Measurements from ENCODE around the gene ADISSP. TPM values are rescaled to one million over a fixed set of nuclear protein-coding genes. Genes with fewer than 3 reads are reported as not detected.
A peak's percentile ranks its signal among the peaks of the same experiment; 100 is the strongest.

ADISSP gene
- total RNA-seq, 4 donors from 2014 or later = 36.1 to 74.7 (median 59.3) TPM

- ATAC-seq = no peak
- Histone ChIP-seq H3K27me3 (no peaks in the 10 kb centered on the region), H3K4me3 (no peak overlapping the region), H3K36me3 (peaks cover 0 to 52% of the 10 kb centered on the region in 2 donors), H3K4me1 (peaks cover 0 to 64% (median 11%) of the 10 kb centered on the region in 3 donors), H3K9me3 (no peaks in the 10 kb centered on the region), H3K27ac (peak overlapping the region in 3 of 4 donors; percentile 26 to 55 (median 51))
- WGBS, 2 donors (ENCODE audit: low coverage in 1 of 2) = 50 to 78% methylated on average over 4 to 6 of the region's 11 CpGs
- no peak for TF ChIP-seq CTCF (IDR thresholded peaks at IDR 0.05)
- TF ChIP-seq POLR2AphosphoS5 (IDR thresholded peaks at IDR 0.05) = no peak
- TF ChIP-seq POLR2A (IDR thresholded peaks at IDR 0.05) = no peak
- TF ChIP-seq EP300 (IDR thresholded peaks at IDR 0.05) = no peak
Measured at GRCh38 chr20:3759316-3759823, 8.2 kb downstream of the ADISSP start.

- Histone ChIP-seq H3K36me3 (peaks cover 0 to 55% of the 10 kb centered on the region in 2 donors), H3K4me3 (no peak overlapping the region), H3K27ac (peak overlapping the region in 3 of 4 donors; percentile 26 to 55 (median 51)), H3K9me3 (no peaks in the 10 kb centered on the region), H3K4me1 (peaks cover 0 to 62% (median 5%) of the 10 kb centered on the region in 3 donors), H3K27me3 (no peaks in the 10 kb centered on the region)
- TF ChIP-seq CTCF (IDR thresholded peaks at IDR 0.05) (no peak), POLR2AphosphoS5 (IDR thresholded peaks at IDR 0.05) (no peak), EP300 (IDR thresholded peaks at IDR 0.05) (no peak), POLR2A (IDR thresholded peaks at IDR 0.05) (no peak)
- WGBS, 2 donors (ENCODE audit: low coverage in 1 of 2) = no CpG with 5 or more reads among the region's 11 CpGs
- no peak for ATAC-seq
Measured at GRCh38 chr20:3758566-3758965, 9.0 kb downstream of the ADISSP start.

GRCh38 chr20:3757268-3757667 lies 10.3 kb downstream of the ADISSP start:
- H3K4me3 ChIP-seq = no peak overlapping the region
- peaks cover 0 to 55% of the 10 kb centered on the region in 2 donors for H3K36me3 ChIP-seq
- peaks cover 0 to 64% (median 4%) of the 10 kb centered on the region in 3 donors for H3K4me1 ChIP-seq
- no peaks in the 10 kb centered on the region for H3K27me3 ChIP-seq
- H3K9me3 ChIP-seq = no peaks in the 10 kb centered on the region
- WGBS, 2 donors (ENCODE audit: low coverage in 1 of 2) = 82 to 86% methylated on average over 2 of the region's 2 CpGs
- TF ChIP-seq POLR2A (IDR thresholded peaks at IDR 0.05) (no peak), CTCF (IDR thresholded peaks at IDR 0.05) (no peak), EP300 (IDR thresholded peaks at IDR 0.05) (no peak), POLR2AphosphoS5 (IDR thresholded peaks at IDR 0.05) (no peak)
- ATAC-seq = no peak
- peak overlapping the region in 2 of 4 donors; percentile 26 to 51 for H3K27ac ChIP-seq

GRCh38 chr20:3755814-3756480 lies 11.6 kb downstream of the ADISSP start:
- no peaks in the 10 kb centered on the region for H3K27me3 ChIP-seq
- H3K36me3 ChIP-seq = peaks cover 0 to 68% of the 10 kb centered on the region in 2 donors
- H3K4me3 ChIP-seq = no peak overlapping the region
- TF ChIP-seq POLR2A (IDR thresholded peaks at IDR 0.05) (no peak), POLR2AphosphoS5 (IDR thresholded peaks at IDR 0.05) (no peak), CTCF (IDR thresholded peaks at IDR 0.05) (no peak), EP300 (IDR thresholded peaks at IDR 0.05) (no peak)
- ATAC-seq = no peak
- H3K9me3 ChIP-seq = no peaks in the 10 kb centered on the region
- peaks cover 0 to 61% (median 6%) of the 10 kb centered on the region in 3 donors for H3K4me1 ChIP-seq
- WGBS, 2 donors (ENCODE audit: low coverage in 1 of 2) = 80% methylated on average over 1 of the region's 5 CpGs; no CpG with 5 or more reads in 1 of the 2 donors
- peak overlapping the region in 1 of 4 donors; percentile 30 for H3K27ac ChIP-seq

- no peak overlapping the region for H3K4me3 ChIP-seq
- H3K27me3 ChIP-seq = peaks cover 3% of the 10 kb centered on the region
- 82% methylated on average over 3 of the region's 7 CpGs; no CpG with 5 or more reads in 1 of the 2 donors for WGBS, 2 donors (ENCODE audit: low coverage in 1 of 2)
- peaks cover 0 to 75% of the 10 kb centered on the region in 2 donors for H3K36me3 ChIP-seq
- H3K9me3 ChIP-seq = no peaks in the 10 kb centered on the region
- peaks cover 0 to 56% (median 6%) of the 10 kb centered on the region in 3 donors for H3K4me1 ChIP-seq
- ATAC-seq = no peak
- no peak for TF ChIP-seq EP300 (IDR thresholded peaks at IDR 0.05)
- no peak for TF ChIP-seq POLR2A (IDR thresholded peaks at IDR 0.05)
- no peak for TF ChIP-seq CTCF (IDR thresholded peaks at IDR 0.05)
- peak overlapping the region in 1 of 4 donors; percentile 29 for H3K27ac ChIP-seq
Measured at GRCh38 chr20:3755269-3755668, 12.3 kb downstream of the ADISSP start.

Data from gastroesophageal sphincter (tissue), 4 donors.